ENCODE data around the gene SLC37A4.
"Not testable (repeated sequence)": the region's sequence is repeated elsewhere in the genome, so short reads cannot be mapped to it uniquely, and the experiment has no call there.

- not testable (repeated sequence) for TF ChIP-seq CTCF, POLR2A (IDR thresholded peaks at IDR 0.05)
Measured at GRCh38 chr11:119059128-119059527, 28.5 kb upstream of the SLC37A4 start.

Measured in esophagus squamous epithelium (tissue), 4 donors.